Measurements from ENCODE around the gene SPTBN1. TPM values are rescaled to one million over a fixed set of nuclear protein-coding genes. Genes with fewer than 3 reads are reported as not detected.

SPTBN1 gene
- total and polyA plus RNA-seq, 2 of the 13 experiments (the other 11 are each of a cell fraction or from before 2014, with no cell fraction given), result 123 to 299 TPM

DNA sequence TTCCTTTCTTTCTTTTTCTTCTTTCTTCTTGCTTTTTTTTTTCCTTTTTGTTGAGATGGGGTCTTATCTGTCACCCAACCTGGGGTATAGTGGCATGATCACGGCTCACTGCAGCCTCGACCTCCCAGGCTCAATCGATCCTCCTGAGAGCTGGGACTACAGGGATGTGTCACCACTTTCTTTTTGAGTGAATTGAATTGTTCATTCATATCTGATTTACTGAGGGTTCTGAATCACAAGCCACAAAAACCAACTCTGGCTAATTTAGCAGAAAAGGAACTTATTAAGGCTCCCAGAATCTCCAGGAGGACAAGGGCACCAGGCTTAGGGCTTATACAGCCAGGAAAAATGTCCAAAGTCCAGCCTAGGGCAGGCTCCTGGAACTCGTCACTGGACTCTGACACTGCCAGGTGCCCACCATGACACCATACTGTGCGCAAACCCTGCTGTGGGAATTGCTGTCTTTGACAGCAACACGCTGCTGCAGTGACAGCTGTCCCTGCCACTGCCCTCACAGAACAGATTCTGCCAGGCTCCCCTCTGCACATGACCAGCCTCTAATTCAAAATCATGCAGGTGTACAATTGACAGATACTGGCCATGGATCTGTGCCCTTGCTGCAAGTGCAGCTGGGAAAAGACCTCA, 224.4 kb downstream of the SPTBN1 start:
- Histone ChIP-seq H3K9ac (ENCODE audit: insufficient read depth, low read depth, low read length) (no peak overlapping the region), H3K9me3 (ENCODE audit: low read length) (no peaks in the 10 kb centered on the region), H3K79me2 (ENCODE audit: insufficient read depth, low read length) (no peaks in the 10 kb centered on the region), H2AFZ (ENCODE audit: low read length) (no peak overlapping the region), H3K27ac (ENCODE audit: extremely low read length, insufficient read depth, low read length) (no peak overlapping the region), H3K4me1 (ENCODE audit: insufficient read depth, low read length) (peaks cover 21% of the 10 kb centered on the region), H3K4me2 (ENCODE audit: low read depth, low read length) (no peak overlapping the region), H3K4me3 (replicated peaks in 1 of 3; ENCODE audit: insufficient read depth in 1 of 3, low read depth in 2 of 3, low read length in 3 of 3) (no peak overlapping the region), H4K20me1 (ENCODE audit: insufficient read depth, low read length) (no peaks in the 10 kb centered on the region), H3K36me3 (replicated peaks in 1 of 2; ENCODE audit: control insufficient read depth in 1 of 2, insufficient read depth in 2 of 2, low read length in 2 of 2) (no peaks in the 10 kb centered on the region), H3K27me3 (ENCODE audit: control insufficient read depth in 1 of 2, insufficient read depth in 2 of 2, low read length in 2 of 2) (no peaks in the 10 kb centered on the region)
- WGBS (ENCODE audit: low lambda C conversion rate), result 82% methylated on average over 6 of the region's 6 CpGs
- no TSS peak for BruUV-seq (replicated peaks)
- intact Hi-C loops (cut with micrococcal nuclease; ENCODE audit: unreplicated experiment), result no loop called here
- ChIA-PET POLR2A (interaction anchor here (0.7 kb wide), 1 partner anchor 37 kb away, joined by 3 read pairs; no protein-coding TSS in a partner anchor), CTCF (ENCODE audit: low intra/inter-chr PET ratio, low total read pairs) (no interaction called here)
- no peak for DNase-seq (ENCODE audit: low spot score)
- in situ Hi-C loops (cut with HindIII; ENCODE audit: extremely low pct_ligation_motif_present, low pct_unique_long_range_greater_than_20kb), result no loop called here
- ATAC-seq, result peak; percentile 2; the same call in 1 of the 3 replicates
- no peak for FAIRE-seq
- TF ChIP-seq KLF15 (CRISPR knock-in tag; IDR thresholded peaks at IDR 0.05; ENCODE audit: borderline replicate concordance), result no peak
- TF ChIP-seq ZNF563 (CRISPR knock-in tag; IDR thresholded peaks at IDR 0.05), result no peak
- TF ChIP-seq ZNF331 (CRISPR knock-in tag; IDR thresholded peaks at IDR 0.05), result no peak
- TF ChIP-seq GABPB1 (CRISPR knock-in tag; IDR thresholded peaks at IDR 0.05), result no peak
- TF ChIP-seq, protein P1, sequence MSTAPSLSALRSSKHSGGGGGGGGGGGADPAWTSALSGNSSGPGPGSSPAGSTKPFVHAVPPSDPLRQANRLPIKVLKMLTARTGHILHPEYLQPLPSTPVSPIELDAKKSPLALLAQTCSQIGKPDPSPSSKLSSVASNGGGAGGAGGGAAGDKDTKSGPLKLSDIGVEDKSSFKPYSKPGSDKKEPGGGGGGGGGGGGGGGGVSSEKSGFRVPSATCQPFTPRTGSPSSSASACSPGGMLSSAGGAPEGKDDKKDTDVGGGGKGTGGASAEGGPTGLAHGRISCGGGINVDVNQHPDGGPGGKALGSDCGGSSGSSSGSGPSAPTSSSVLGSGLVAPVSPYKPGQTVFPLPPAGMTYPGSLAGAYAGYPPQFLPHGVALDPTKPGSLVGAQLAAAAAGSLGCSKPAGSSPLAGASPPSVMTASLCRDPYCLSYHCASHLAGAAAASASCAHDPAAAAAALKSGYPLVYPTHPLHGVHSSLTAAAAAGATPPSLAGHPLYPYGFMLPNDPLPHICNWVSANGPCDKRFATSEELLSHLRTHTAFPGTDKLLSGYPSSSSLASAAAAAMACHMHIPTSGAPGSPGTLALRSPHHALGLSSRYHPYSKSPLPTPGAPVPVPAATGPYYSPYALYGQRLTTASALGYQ (CRISPR knock-in tag; IDR thresholded peaks at IDR 0.05), result no peak
- no peak for TF ChIP-seq KAT2B (IDR thresholded peaks at IDR 0.05; ENCODE audit: borderline replicate concordance, low read depth, low read length)
- TF ChIP-seq, protein P2, sequence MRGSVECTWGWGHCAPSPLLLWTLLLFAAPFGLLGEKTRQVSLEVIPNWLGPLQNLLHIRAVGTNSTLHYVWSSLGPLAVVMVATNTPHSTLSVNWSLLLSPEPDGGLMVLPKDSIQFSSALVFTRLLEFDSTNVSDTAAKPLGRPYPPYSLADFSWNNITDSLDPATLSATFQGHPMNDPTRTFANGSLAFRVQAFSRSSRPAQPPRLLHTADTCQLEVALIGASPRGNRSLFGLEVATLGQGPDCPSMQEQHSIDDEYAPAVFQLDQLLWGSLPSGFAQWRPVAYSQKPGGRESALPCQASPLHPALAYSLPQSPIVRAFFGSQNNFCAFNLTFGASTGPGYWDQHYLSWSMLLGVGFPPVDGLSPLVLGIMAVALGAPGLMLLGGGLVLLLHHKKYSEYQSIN (CRISPR knock-in tag; IDR thresholded peaks at IDR 0.05; ENCODE audit: borderline replicate concordance), result no peak
- no peak for TF ChIP-seq ZNF451 (CRISPR knock-in tag; IDR thresholded peaks at IDR 0.05)
- TF ChIP-seq, protein P3, sequence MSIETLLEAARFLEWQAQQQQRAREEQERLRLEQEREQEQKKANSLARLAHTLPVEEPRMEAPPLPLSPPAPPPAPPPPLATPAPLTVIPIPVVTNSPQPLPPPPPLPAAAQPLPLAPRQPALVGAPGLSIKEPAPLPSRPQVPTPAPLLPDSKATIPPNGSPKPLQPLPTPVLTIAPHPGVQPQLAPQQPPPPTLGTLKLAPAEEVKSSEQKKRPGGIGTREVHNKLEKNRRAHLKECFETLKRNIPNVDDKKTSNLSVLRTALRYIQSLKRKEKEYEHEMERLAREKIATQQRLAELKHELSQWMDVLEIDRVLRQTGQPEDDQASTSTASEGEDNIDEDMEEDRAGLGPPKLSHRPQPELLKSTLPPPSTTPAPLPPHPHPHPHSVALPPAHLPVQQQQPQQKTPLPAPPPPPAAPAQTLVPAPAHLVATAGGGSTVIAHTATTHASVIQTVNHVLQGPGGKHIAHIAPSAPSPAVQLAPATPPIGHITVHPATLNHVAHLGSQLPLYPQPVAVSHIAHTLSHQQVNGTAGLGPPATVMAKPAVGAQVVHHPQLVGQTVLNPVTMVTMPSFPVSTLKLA (IDR thresholded peaks at IDR 0.05), result no peak
- no peak for TF ChIP-seq ESRRA (CRISPR knock-in tag; IDR thresholded peaks at IDR 0.05; ENCODE audit: low read depth)
- no peak for TF ChIP-seq ARNT (IDR thresholded peaks at IDR 0.05)
- peak; percentile 66; the same call in 1 of the 2 replicates for TF ChIP-seq ZBTB21 (CRISPR knock-in tag; IDR thresholded peaks at IDR 0.05)
- TF ChIP-seq, protein P4, sequence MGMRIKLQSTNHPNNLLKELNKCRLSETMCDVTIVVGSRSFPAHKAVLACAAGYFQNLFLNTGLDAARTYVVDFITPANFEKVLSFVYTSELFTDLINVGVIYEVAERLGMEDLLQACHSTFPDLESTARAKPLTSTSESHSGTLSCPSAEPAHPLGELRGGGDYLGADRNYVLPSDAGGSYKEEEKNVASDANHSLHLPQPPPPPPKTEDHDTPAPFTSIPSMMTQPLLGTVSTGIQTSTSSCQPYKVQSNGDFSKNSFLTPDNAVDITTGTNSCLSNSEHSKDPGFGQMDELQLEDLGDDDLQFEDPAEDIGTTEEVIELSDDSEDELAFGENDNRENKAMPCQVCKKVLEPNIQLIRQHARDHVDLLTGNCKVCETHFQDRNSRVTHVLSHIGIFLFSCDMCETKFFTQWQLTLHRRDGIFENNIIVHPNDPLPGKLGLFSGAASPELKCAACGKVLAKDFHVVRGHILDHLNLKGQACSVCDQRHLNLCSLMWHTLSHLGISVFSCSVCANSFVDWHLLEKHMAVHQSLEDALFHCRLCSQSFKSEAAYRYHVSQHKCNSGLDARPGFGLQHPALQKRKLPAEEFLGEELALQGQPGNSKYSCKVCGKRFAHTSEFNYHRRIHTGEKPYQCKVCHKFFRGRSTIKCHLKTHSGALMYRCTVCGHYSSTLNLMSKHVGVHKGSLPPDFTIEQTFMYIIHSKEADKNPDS (CRISPR knock-in tag; IDR thresholded peaks at IDR 0.05), result no peak
- TF ChIP-seq DPF2 (CRISPR knock-in tag; IDR thresholded peaks at IDR 0.05; ENCODE audit: borderline replicate concordance, low read depth), result no peak
